Measurements from ENCODE around the gene TSPAN4. TPM values are rescaled to one million over a fixed set of nuclear protein-coding genes. Genes with fewer than 3 reads are reported as not detected.

TSPAN4 gene
- total and polyA plus RNA-seq, 9 of the 15 experiments (the other 6 are each of a cell fraction or from before 2014, with no cell fraction given): 0.07 to 31.0 (median 15.7) TPM

DNA sequence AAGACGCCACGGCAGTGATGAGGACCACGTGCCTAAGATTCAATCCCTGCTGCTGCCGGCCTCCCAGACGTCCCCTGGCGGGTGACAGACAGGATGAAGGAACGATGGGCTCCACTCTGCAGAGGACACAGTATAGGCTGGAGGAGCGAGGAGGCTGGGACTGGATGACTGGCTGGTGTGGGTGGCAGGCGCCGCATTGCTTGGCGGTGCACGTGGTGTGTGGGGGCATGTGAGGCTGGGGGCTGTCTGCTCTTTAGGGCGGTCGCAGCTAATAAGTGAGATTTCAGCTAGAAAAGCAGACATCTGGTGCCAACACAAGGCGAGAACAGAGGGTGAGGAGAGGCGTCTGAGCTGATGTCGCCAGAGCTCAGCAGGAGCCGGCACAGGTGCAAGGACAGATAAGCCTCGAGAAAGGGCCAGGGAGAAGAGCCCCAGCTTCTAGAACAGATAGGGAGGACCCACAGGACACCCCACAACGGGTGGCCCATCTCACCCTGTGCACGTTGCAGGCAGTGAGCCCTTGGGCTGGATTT is 33.2 kb downstream of the TSPAN4 start (continued):
- no peak for TF ChIP-seq PCBP1 (IDR thresholded peaks at IDR 0.05; ENCODE audit: low read depth, low read length, poor library complexity, severe bottlenecking)
- no peak for TF ChIP-seq SNRNP70 (optimal IDR thresholded peaks at IDR 0.05; ENCODE audit: low read depth, low read length)
- no peak for TF ChIP-seq GTF2E2 (tag; IDR thresholded peaks at IDR 0.05)
- no peak for TF ChIP-seq ZNF354B (CRISPR knock-in tag; IDR thresholded peaks at IDR 0.05)
- no peak for TF ChIP-seq HNRNPH1 (optimal IDR thresholded peaks at IDR 0.05; ENCODE audit: low read depth, low read length)
- TF ChIP-seq, protein P1, sequence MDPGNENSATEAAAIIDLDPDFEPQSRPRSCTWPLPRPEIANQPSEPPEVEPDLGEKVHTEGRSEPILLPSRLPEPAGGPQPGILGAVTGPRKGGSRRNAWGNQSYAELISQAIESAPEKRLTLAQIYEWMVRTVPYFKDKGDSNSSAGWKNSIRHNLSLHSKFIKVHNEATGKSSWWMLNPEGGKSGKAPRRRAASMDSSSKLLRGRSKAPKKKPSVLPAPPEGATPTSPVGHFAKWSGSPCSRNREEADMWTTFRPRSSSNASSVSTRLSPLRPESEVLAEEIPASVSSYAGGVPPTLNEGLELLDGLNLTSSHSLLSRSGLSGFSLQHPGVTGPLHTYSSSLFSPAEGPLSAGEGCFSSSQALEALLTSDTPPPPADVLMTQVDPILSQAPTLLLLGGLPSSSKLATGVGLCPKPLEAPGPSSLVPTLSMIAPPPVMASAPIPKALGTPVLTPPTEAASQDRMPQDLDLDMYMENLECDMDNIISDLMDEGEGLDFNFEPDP (CRISPR knock-in tag; IDR thresholded peaks at IDR 0.05): no peak
- no peak for TF ChIP-seq STAT5B (CRISPR knock-in tag; IDR thresholded peaks at IDR 0.05)
- no peak for TF ChIP-seq ZC3H8 (IDR thresholded peaks at IDR 0.05)
- TF ChIP-seq MEF2D (tag; conservative IDR thresholded peaks at IDR 0.05; ENCODE audit: low read depth): no peak
- TF ChIP-seq, protein P2, sequence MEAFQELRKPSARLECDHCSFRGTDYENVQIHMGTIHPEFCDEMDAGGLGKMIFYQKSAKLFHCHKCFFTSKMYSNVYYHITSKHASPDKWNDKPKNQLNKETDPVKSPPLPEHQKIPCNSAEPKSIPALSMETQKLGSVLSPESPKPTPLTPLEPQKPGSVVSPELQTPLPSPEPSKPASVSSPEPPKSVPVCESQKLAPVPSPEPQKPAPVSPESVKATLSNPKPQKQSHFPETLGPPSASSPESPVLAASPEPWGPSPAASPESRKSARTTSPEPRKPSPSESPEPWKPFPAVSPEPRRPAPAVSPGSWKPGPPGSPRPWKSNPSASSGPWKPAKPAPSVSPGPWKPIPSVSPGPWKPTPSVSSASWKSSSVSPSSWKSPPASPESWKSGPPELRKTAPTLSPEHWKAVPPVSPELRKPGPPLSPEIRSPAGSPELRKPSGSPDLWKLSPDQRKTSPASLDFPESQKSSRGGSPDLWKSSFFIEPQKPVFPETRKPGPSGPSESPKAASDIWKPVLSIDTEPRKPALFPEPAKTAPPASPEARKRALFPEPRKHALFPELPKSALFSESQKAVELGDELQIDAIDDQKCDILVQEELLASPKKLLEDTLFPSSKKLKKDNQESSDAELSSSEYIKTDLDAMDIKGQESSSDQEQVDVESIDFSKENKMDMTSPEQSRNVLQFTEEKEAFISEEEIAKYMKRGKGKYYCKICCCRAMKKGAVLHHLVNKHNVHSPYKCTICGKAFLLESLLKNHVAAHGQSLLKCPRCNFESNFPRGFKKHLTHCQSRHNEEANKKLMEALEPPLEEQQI (IDR thresholded peaks at IDR 0.05): no peak
- TF ChIP-seq SIRT6 (IDR thresholded peaks at IDR 0.05; ENCODE audit: low read depth, low read length): no peak
- TF ChIP-seq FOXJ3 (CRISPR knock-in tag; IDR thresholded peaks at IDR 0.05): no peak
- TF ChIP-seq BCL6 (CRISPR knock-in tag; IDR thresholded peaks at IDR 0.05): no peak
- TF ChIP-seq FOXA3 (CRISPR knock-in tag; conservative IDR thresholded peaks at IDR 0.05 in 1 of 2, IDR thresholded peaks at IDR 0.05 in 1 of 2): no peak
- TF ChIP-seq NELFE (IDR thresholded peaks at IDR 0.05; ENCODE audit: insufficient read depth, insufficient read length): no peak
- TF ChIP-seq CSDE1 (IDR thresholded peaks at IDR 0.05): no peak
- TF ChIP-seq NUFIP1 (IDR thresholded peaks at IDR 0.05; ENCODE audit: partially characterized antibody): no peak
- TF ChIP-seq DIDO1 (tag; IDR thresholded peaks at IDR 0.05; ENCODE audit: low read depth): no peak
- 0 out of 2 replicates have a peak, but pooled peaks have one; percentile 49 for TF ChIP-seq ZNF12 (CRISPR knock-in tag; IDR thresholded peaks at IDR 0.05)
- TF ChIP-seq ZNF766 (CRISPR knock-in tag; conservative IDR thresholded peaks at IDR 0.05): peak; percentile 73; the same call in 1 of the 2 replicates
- 0 out of 4 replicates have a peak, but pooled peaks of 1 of the 2 experiments have one; percentile 37 for TF ChIP-seq NONO (IDR thresholded peaks at IDR 0.05; ENCODE audit: low read depth in 2 of 2, low read length in 1 of 2)
- peak; percentile 100 for TF ChIP-seq SMAD4 (CRISPR knock-in tag; conservative IDR thresholded peaks at IDR 0.05)
- no peak for TF ChIP-seq CBFB (CRISPR knock-in tag; IDR thresholded peaks at IDR 0.05)
- TF ChIP-seq ZKSCAN8 (CRISPR knock-in tag; IDR thresholded peaks at IDR 0.05): no peak
- TF ChIP-seq SRSF1 (IDR thresholded peaks at IDR 0.05; ENCODE audit: low read depth, low read length): no peak
- TF ChIP-seq, protein P3, sequence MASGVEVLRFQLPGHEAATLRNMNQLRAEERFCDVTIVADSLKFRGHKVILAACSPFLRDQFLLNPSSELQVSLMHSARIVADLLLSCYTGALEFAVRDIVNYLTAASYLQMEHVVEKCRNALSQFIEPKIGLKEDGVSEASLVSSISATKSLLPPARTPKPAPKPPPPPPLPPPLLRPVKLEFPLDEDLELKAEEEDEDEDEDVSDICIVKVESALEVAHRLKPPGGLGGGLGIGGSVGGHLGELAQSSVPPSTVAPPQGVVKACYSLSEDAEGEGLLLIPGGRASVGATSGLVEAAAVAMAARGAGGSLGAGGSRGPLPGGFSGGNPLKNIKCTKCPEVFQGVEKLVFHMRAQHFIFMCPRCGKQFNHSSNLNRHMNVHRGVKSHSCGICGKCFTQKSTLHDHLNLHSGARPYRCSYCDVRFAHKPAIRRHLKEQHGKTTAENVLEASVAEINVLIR (CRISPR knock-in tag; IDR thresholded peaks at IDR 0.05): no peak

Data from K562 (cell line).